ENCODE data around the gene FBLN2.
"Not testable (repeated sequence)": the region's sequence is repeated elsewhere in the genome, so short reads cannot be mapped to it uniquely, and the experiment has no call there.

FBLN2 gene

DNA sequence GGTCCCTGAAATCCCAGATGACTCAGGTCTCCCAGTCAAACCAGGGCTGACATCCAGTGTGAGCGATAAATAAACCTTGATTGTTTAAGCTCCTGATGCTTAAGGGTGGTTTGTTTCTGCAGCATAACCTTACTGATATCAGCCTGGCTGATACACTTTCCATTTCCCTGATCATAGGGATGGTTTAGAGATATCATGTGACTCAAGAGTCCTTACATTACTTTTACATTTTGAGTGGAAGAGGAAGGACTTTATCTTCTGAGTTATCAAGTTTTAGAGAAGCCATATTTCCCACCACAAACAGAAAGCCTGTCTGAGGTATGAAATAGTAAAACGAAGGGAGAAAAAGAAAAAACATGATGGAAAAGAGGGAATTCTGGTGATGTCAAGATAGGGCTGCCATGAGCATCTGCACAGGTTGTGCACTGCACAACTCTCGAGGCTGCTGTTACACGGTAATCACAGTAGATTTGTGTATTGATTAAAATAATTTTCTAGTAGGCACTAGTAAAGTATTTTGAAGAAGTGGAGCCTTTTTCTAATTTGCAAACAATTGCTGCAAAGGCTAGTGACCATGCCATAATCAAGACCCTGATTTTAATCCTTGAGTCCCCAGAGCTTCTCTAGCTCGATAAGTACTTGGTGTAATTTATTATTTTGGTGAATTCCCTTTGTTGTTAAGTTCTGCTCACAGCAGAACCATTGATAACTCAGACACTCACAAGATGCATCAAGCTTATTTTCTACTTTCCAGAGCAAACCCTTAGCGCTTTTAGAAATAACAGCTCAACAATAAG lies 34.1 kb upstream of the FBLN2 start:
- DNase-seq, result no peak

DNA sequence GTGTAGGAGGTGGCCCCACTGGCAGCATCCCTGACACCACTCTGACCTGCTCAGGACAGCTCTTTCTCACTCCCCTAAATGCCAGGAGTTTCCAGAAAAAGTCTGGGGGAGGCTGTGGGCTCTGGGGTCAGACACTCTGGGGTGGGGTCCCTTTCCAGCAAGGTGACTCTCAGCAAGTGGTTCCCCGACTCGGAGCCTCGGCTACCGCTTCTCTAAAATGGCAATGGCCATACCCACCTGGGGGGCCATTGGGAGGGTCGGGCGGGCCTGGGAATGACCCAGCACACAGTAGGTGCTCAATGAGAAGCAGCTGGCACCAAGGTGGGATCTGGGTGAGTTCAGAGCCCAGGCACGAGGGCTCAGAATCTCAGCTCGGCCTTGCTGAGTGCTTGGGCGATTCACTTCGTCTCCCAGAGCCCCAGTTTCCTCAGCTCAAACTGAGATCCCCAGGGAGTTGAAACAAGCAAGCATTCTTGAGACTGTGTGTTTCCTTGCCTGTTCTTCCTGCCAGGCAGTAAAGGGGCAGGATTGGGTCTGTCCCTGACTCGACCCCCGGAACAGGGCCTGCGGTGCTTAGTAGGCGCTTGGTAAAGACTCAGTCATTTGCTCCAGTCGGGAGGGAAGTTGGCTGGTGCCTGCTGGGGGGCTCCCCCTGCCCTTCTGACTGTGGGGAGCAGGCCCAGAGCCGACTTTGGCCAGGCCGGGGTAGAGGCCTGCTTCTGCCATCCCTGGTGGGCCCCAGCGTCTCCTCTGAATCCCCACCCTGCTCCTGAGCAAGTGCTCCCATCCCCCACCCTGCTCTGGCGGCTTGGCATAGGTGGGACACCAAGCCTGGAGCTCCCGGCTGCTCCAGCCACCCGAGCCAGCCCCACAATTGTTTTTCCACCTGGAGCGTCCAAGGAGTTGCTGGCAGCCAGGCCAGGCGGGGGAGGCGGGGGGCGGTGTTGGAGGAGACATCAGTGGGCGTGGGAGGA lies 32.9 kb upstream of the FBLN2 start:
- DNase-seq, result no peak

DNA sequence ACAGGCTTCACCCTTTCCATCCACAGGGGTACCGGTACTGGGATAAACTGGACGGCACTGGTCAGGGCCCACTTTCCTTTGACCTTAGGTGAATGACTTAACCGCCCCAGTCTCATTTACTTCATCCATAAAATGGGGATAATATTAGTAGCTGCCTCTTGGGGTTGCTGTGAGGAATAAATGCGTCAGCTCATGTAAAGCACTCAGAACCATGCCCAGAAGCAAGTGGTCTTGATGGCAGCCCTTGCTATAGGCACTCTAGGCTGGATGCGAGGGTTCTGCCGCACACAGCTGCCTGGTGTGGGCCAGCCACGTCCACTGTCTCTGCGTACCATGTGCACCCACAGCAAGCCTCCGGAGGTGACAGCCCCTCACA lies 32.2 kb upstream of the FBLN2 start:
- DNase-seq, result no peak

DNA sequence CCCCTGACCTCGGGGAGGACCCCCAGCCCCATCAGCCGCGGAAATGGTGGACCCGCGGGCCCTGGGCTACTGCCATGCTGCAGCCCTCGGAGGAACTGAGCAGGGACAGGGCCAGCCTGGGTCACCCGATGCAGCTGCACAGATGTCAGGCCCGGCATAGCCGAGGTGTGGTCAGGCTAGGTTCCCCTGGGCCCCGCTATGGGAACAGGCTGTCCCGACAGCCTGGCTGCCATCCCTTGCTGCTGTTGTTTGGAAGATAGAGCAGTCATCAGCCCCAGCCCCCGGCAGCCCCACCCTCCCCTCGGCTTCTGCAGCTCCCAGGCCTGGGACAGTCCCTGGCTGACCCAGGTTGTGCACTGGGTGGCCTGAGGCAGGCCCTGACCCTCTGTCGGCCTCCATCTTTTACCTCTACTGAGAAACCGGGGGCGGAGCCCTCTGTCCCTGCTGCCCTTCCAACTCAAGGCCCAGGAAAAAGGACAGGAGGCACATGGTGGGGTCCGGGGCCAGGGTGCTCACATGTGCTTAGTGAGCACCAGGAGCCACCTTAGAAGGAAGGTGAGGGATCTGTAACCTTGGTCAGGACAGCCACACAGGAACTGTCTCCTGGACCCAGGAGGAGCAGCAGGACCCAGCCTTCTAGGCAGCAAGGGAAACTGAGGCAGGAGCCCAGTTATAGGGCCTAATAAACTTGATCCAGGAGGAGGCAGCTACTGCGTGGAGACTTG lies 31.5 kb upstream of the FBLN2 start:
- DNase-seq, result no peak

DNA sequence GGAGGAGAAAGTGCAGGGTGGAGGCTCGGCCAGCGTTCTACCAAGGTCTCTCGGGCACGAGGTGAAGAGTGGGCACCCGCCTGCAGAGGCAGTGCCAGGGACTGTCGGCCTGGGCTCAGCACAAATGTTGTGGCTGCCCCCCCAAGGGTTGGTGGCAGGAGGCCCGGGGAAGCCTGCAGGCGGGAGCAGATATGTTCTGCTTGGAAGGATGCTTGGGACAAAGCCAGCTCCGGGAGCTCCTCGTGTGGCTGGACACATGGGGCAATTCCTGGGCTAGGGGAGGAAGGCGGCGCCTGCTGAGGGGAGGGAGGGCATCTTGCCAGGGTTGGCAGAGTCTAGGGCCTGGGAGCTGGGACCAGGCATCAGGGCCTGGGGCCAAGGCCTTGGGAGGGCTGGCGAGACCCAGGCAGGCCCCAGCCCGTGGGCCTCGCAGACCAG lies 30.4 kb upstream of the FBLN2 start:
- no peak for DNase-seq

DNA sequence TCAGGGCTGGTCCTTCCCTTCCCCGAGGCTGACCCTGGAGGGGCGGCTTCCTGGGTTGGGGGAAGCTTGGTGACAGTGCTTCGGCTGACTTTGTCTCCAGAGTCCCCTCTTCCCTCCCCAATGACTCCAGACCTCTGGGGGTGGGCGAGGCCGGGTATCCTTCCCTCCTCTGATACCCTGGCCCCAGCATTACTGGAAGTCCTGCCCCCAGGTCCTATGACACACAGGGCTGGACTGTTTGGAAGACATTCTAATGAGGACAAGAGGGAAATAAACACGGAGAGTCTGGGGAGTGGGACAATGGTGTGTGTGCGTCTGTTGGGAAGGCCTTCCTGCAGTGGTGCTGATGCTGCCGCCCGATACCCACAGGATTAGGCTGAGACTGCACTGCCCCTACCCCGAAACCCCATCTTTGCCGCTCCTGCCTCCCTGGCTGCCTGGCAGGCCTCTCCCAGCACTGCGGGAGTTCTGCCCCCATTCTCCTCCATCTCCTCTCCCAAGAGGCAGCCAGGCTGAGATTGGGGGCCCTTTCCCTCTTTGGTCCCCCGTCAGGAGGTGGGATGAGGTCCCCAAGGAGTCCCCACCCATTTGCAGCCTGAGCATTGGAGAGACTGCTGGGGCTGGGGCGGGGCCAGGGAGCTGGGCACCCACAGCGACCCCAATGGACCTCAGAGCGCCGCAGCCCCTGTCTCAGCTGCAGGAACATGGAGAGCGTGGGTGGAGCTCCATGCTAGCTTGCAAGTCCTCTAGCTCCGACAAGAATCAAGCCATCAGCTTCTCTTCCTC lies 29.7 kb upstream of the FBLN2 start:
- no peak for DNase-seq

DNA sequence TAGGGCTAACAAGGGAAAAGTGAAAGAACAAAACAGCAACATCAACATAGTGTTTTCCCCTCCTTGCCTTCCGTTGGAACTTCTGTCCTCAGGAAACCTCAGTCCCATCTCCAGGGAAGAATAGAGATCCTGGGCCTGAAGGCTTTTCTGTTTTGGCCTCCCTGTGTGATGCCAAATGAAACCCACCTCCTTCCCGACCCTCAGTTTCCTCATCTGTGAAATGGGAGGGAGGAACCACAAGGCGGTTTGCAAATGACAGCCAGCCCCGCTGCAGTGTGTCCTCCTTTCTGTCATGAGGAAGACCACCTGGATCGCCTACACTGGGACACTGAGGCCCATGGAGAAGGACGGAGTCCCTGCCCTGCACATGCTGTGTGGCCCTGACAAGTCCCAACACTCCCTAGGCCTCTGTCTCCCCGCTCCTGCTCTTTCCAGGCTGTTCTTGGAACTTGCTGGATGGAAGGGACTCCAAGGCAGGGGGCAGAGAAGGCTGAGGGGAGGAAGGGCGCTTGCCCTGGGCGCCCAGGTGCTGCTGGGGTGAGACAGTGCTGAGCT lies 28.5 kb upstream of the FBLN2 start:
- DNase-seq, result no peak

DNA sequence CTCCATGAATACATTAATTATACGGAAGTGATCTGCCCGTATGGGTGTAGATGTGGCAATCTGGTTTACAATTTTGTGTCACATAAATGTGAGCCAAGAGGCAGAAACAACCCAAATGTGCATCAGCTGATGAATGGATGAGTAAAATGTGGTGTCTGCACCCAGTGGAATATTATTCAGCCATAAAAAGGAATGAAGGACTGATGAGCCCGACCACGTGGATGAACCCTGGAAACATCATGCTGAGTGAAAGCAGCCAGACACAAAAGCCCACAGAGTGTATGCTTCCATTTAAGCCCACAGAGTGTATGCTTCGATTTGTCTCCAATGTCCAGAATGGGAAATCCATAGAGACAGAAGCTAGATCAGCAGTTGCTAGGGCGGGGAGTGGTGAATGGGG lies 27.6 kb upstream of the FBLN2 start:
- no peak for DNase-seq

DNA sequence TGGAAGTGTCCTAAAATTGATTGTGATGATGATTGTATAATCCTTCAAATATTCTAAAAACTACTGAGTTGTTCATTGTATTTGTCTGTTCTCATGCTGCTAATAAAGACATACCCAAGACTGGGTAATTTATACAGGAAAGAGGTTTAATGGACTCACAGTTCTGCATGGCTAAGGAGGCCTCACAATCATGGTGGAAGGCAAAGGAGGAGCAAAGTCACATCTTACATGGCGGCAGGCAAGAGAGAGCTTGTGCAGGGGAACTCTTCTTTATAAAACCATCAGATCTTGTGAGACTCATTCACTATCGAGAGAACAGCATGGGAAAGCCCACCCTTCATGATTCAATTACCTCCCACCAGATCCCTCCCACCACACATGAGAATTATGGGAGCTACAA lies 27.2 kb upstream of the FBLN2 start:
- not testable (repeated sequence) for DNase-seq

DNA sequence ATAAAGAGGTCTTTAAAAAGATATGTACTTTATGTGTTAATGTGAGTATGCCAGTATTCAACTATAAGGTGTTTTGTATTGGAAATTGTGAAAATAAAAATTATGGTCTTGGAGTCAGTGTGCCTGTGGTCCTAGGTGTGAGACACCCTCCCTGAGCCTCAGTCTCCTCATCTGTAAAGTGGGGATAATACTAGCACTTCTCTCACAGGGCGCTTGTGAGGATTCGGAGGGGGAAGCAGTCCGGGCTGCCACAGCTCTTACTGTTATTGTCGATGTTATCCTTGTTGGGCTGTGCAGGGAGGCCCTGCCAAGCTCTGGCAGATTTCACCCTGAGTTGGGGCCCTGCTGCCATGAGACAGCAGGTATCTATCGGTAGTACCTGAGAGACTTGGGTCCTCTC lies 26.7 kb upstream of the FBLN2 start:
- no peak for DNase-seq

DNA sequence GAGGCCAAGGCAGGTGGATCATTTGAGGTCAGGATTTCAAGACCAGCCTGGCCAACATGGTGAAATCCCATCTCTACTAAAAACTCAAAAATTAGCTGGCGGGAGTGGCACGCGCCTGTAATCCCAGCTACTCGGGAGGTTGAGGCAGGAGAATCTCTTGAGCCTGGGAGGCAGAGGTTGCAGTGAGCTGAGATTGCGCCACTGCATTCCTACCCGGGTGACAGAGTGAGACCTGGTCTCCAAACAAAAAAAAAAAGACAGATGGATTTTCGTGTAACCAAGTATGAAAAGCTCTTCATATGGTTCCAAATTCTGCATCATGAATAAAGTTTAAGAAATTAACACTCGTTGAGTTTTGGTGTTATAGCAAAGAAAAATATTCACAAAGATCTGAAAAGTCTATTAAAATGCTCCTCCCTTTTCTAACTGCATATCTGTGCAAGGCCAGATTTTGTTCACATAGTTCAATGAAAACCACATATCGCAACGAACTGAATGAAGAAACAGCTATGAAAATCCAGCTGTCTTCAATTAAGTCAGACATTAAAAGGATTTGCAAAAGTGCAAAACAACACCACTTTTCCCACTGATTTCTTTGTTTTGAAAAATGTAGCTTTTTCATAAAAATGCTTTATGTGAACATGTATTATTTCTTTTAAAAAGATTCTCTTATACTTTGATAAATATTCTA lies 23.8 kb upstream of the FBLN2 start:
- no peak for DNase-seq

DNA sequence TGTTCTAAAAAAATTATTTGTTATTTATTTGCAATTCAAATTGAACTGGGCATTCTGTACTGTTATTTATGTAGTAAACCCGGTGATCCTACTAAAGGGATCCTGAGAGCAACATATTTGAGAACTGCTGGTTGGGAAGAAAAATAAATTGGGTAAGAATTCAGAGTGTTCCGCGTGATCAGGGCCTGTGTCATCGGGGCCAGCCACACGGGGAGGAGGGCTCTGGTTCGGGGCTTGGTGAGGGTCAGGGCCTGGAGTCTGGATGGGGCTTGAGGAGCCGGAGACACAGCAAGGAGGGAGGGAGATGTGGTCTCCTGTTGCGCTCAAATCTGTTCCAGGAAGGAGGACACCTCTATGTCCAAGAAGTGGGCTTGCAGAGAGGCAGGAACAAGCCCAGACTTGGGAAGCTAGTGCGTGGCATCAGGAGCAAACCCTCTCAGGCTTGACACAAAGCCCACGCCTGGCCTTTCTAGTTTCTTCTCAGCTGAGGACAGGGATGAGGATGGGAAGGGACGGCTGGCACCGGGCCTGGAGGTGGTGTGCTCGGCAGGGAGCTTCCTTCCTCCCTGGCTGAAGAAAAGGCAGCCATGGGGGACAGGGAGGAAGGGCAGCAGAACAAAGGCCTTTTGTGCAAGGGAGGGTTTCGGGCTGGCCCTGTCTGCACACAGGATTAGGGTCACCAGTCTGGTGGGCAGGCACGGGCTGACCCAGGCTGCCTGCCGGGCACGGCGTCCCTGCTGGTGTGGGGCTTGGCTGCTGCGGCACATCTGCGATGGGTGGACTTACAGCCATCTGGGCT lies 22.9 kb upstream of the FBLN2 start:
- DNase-seq, result no peak

DNA sequence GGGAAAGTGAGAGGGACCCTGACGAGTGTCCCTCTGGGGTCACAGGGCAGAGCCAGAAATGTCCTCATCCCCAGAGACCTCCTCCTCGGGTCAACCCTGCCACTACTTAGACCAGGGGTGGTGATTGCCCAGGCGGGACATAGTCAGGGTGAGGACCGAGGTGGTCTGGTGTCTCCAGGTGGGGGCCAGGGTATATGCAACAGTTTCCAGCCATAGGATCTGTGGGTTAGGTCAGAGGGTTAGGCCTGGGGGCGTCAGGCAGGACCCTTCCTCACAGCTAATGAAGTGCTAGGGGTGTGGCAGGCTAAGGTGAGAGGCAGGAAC lies 22.3 kb upstream of the FBLN2 start:
- DNase-seq, result no peak

DNA sequence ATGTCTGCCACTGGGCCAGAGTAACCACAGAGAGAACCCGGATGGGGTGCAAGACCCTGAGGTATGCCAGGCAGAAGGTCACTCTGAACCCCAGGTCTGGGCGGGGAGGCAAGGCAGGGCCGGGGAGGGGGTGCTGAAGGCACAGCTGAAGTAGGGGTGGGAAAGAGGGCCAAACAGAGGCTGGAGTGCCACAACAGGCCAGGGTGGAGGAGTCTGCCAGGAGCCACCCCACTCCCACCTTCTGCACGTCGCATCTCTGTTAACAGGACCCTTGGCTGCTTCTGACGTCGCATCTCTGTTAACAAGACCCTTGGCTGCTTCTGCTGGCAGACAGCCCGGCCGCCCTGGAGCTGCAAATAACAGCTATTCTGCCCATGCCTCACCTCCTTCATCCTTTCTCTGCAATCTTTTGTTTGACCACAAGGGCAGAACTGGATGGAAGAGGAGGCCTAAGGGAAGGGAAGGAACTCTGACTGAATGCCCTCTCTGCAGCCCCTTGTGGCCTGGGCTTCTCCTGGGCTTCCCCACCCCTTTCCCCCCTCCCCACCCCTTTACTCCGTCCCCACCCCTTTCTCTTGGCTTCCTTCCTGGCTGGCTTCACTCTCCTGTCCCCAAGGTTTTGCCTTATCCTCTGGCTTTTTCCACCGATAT lies 20.6 kb upstream of the FBLN2 start:
- DNase-seq, result peak; percentile 9

DNA sequence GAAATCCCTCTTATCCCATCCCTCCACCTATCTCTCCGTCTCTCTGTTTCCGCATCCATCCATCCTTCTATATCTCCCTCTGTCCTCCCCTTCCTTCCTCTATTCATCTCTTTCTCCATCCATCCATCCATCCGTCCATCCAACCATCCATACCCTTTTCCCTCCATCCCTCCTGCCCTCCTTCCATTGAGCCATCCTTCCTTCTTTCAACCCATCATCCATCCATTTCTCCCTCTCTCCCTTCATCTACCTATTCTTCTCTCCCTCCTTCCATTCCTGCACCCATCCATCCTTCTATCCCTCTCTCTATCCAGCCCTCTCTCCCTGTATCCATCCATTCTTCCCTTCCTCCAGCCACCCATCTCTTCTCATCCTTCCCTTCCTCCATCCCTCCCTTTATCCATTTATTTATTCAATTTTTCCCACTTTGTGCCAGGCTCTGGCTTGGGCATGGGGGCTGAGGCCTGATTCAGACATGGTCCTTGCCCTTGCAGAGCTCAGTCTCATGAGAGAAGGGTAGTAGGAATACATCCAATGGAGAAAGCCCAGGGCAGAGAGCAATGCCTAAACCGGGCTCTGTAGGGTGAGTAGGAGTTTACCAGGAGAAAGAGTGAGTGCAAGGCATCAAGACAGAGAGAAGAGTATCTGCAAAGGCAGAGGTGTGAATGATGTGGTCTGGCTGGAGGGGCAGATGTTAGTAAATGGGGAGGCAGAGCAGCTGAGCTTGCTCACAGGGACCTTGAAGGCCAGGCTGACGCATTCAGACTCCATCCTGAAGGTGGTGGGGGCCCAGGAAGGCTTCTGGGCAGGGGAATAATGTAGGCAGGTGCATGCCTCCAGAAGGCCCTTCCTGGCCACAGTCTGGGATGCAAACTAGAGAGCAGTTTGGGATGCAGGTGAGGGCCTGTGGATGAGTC lies 19.5 kb upstream of the FBLN2 start:
- no peak for DNase-seq

DNA sequence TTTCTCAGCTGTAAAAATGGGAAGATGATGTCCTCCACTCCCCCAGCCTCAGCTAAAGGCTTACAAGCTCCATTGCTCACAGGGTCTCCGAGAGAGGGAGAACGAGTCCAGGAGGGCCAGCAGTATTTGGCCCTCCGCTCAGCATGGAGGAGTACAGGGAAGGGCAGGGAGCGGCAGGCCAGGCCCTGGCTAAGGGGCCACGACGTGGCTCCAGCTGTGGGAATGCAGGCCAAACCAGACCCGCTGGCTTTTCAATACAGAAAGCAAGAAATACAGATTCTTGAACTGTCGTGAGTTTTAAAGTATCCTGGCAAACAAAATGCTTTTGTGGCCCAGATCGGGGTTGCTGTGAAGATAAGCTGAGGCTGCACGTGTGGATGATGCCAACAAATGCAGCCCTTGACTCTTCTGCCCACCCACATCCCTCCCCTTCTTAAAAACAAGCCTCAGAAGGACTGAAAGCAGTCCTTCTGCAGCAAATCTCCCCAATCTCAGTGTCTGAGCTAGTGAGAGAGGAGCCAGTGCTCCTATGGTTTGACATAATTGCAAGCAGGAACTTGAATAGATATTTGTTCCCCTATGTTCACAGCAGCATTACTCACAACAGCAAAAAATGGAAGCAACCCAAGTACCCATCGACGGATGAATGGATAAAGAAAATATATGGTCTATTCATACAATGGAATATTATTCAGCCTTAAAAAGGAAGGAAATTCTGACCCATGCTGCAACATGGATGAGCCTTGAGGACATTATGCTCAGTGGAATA lies 18.5 kb upstream of the FBLN2 start:
- no peak for DNase-seq

DNA sequence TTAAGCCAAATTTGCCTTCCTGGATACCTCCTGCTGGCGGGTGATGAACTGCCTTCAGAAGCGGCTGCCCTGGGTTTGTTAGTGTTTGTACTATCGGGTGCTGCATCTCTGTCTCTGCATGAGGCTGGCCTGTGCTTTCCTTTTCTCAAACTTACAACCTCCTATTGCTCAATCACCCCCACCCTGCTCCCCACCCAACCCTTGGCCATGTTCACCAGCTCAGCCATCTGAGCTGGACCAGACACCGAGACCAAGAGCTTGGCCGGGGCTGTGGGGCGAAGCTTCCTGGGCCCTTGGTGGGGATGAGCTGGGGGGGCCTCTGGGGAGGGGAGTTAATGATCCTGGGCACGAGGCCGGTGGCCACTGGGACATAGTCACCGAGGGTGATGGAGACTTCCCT lies 16.8 kb upstream of the FBLN2 start:
- DNase-seq, result no peak

DNA sequence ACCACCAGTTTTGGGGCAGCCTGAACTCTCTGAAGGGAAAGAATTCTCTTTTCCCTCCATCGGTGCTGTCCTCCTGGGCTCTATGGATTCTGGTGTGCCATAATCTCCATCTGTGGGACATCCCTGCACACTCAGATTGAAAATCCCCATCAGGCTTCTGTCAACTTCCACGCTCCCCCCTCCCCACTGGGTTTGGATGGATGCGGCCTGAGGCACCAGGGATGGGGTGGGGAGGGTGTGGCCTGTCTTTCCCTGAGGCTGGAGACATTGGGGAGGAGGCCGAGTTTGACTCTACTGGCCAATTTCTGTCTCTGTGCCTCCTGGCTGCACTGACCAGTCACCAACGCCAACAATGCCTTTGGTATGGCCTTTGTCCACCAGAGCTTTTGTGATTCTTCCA lies 16.3 kb upstream of the FBLN2 start:
- DNase-seq, result no peak

All from NCI-H2029 (cell line).